Measurements from ENCODE around the gene COQ9.

DNA sequence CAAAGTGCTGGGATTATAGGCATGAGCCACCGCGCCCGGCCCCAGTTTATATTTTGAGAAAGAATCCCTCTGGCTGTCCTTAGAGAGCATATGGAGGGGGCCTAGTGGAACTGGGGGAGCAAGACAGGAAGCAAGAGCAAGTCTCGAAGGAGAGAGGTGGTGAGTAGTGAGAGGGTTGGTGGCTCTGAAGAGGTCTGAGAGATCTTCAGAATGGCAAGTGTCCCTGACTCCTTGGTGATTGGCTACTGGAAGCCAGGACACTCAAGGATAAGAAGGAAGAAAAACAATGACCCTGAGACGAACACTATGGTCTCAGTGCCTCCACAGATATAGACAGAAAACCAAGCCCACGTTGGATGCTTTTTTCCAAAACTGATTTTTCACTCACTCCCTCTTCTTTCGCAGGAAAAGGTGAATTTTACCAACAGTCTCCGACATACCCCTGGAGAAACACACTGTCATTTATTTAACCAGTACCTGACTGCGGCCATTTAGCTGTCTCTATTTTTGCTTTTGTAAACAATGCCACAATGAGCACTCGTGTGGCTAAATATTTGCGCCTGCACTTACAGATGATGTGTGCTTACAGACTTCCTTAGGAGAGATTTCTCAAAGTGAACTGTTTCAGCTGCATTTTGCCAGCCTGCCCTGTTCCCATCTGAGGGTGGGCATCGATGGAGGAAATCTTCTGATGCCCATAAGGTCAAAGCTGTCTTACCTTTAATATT lies 54.9 kb downstream of the COQ9 start:
- TF ChIP-seq, protein P1, sequence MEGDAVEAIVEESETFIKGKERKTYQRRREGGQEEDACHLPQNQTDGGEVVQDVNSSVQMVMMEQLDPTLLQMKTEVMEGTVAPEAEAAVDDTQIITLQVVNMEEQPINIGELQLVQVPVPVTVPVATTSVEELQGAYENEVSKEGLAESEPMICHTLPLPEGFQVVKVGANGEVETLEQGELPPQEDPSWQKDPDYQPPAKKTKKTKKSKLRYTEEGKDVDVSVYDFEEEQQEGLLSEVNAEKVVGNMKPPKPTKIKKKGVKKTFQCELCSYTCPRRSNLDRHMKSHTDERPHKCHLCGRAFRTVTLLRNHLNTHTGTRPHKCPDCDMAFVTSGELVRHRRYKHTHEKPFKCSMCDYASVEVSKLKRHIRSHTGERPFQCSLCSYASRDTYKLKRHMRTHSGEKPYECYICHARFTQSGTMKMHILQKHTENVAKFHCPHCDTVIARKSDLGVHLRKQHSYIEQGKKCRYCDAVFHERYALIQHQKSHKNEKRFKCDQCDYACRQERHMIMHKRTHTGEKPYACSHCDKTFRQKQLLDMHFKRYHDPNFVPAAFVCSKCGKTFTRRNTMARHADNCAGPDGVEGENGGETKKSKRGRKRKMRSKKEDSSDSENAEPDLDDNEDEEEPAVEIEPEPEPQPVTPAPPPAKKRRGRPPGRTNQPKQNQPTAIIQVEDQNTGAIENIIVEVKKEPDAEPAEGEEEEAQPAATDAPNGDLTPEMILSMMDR (IDR thresholded peaks at IDR 0.05) = no peak
- TF ChIP-seq POLR2A (IDR thresholded peaks at IDR 0.05) = no peak
